Activated CD8-positive, alpha-beta memory T cell treated with anti-CD3 and anti-CD28 coated beads, Interleukin-2, amount 50 U/mL, for 1 hour (primary cell): ENCODE data around the gene BRDT.

Source experiments
- DNase-seq: peaks from one replicate; pipeline ENCODE4 v3.0.0-alpha.2; 2020; ENCODE audit errors: extremely low read depth

BRDT gene

GRCh38 chr1:91949356-91949699 is at the start of gene BRDT:
Gene BRDT (plus strand): TSS chr1:91949401. CDS start chr1:91962755, 13,354 bp downstream.
- no peak for DNase-seq

DNA sequence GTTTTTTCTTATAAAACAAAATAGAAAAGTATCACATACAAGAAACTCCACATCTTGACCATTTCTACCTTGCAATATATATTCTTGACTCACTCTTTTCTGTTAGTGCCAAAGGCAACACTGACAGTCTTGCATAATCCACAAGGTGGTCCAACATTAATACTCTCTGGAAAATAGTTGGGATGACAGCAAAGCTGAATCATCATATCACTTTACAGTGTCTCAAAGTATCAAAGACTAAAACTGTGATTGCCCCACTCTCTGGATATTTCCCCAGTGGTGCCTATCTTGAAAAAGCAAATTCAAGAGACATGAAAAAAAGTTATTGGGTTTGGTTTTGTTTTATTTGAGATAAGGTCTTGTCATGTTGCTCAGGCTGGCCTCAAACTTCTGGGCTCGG is 48.6 kb upstream of the BRDT start:
- DNase-seq: no peak

DNA sequence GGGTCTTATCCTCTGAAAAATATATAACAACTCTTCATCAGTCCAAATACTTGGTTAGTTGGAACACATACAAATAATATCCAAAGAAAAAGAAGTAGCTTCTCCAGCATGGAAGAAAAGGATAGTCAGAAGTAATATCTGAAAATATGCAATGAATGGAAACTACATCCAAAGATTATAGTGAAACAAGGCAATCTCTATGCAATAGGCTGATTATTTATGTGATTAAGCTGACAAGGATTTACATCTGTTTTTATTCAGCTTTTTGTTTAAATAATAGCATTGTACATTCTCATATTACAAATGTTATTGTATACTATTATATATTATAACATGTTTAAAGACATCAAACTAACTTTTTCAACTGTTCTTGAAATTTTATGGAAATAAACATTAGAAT is 48.0 kb upstream of the BRDT start:
- no peak for DNase-seq

- DNase-seq: no peak
Measured at GRCh38 chr1:91912266-91912665, 36.9 kb upstream of the BRDT start.

- DNase-seq: no peak
Measured at GRCh38 chr1:91913018-91913417, 36.2 kb upstream of the BRDT start.

DNA sequence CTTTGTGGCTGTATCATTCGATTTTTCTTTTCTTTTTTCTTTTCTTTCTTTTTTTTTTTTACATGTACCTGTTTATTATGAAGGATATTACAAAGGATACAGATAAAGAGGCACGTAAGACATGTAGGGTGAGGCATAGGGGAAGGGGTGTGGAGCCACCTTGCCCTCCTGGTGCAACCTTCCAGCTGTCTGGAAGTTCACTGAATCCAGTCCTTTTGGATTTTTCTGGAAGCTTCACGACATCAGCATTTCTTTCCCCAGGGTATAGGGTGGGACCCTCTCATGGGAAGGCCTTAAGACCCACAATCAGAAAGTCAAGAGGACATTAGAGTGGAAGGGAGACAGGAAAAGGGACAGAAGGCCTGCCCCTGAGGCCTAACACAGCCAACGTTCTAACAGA is 33.2 kb upstream of the BRDT start:
- no peak for DNase-seq

GRCh38 chr1:91916811-91917460 is 32.3 kb upstream of the BRDT start:
- no peak for DNase-seq

DNA sequence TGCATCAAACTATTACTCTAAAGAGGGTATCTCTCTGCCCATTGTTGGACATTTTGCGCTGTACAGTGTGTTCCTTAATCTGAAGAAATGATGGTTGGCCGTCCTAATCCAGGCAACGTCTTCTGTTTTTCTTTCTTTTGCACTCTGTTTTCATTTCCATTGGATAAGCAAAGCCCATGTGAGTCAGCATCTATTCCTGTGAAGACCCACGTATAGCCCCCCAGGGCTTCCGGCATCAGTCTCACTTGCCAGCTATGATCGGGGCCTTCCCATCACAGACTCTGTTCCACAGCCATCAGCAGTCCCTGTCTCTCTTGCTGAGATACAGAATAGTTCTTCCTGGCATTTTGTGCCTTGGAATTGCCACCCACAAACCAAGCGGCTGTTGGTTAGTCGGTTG is 29.2 kb upstream of the BRDT start:
- no peak for DNase-seq

DNA sequence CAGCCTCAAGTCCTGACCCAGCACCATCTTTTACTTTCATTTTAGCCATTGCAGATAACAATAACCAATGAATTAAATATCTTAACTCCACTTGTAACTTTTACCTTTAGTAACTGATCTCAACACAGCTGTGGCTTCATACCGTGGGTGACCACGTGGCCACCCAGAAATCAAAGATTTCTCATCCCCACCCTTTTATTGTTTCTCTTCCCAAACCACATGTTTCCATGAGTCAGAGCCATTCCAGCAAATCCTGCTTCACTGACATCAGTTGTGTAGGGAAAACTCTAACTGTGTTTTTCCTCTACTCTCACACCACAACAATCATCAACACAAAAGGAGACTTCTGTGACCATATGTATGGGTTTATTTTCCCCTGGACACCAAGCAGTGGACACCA is 25.1 kb upstream of the BRDT start:
- DNase-seq: no peak

DNA sequence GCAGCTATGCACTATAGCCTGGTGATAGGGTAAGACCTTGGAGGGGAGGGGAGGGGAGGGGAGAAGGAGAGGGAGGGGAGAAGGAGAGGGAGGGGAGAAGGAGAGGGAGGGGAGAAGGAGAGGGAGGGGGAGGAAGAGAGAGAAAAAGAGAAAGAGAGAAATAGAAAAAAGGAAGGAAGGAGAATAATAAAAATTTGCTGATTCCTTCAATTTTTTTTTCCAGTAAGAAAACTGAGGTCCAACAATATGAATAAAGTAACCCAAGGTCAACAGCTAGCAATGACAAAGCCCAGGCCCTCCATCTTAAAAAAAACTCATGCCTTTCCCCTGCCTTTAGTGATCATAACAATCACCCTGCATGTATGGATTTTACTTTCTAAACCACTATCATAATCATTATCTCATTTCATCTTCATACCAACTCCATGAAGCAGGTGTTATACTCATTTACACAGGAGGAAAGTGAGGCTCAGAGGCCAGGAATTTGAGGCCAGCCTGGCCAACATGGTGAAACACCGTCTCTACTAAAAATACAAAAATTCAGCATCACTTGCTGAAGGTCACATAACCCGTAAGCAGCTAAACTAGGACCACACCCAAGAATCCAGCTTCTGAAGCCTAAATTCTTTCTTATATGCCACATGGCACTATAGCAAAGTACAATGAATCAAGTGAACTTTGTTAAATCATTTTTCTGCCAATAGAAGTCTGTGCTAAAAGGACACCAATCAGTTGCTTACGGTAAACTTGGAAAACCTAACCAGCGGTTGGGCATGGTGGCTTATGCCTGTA is 23.4 kb upstream of the BRDT start:
- no peak for DNase-seq

DNA sequence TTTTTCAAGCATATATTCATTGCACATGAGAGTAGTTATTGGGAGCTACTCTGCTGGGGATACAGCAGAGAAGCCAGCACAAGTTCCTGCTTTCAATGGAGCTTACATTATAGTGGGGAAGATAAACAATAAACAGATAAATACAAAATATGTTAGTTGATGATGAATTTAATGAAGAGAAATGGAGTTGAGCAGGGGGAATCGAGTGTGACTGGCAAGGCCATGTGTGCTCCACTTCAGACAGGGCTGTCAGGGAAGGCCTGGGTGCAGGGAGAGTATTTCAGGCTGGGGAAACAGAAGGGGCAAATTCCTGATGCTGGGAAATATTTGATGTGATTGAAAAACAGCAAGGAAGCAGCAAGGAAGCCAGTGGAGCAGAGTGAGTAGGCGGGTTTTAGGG is 21.2 kb upstream of the BRDT start:
- no peak for DNase-seq

DNA sequence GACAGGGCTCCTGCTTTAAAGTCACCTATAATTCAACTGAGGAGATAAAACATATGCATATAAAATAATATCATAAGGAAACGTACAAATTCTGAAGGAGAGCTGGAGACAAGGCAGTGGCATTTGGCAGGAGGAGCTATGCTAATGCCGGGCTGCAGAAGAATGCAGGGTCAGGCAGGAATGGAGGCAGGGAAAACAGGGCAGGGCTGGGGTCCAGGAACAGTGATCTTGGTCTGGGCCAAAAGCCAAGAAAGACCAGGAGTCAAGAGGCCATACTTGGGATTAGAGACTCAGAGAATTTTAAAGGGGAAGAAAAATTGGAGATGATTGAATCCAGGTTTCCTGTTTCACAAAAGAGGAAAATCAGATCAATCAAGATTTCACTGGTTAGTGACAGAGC is 20.0 kb upstream of the BRDT start:
- no peak for DNase-seq

- no peak for DNase-seq
Measured at GRCh38 chr1:91937613-91938012, 11.6 kb upstream of the BRDT start.

DNA sequence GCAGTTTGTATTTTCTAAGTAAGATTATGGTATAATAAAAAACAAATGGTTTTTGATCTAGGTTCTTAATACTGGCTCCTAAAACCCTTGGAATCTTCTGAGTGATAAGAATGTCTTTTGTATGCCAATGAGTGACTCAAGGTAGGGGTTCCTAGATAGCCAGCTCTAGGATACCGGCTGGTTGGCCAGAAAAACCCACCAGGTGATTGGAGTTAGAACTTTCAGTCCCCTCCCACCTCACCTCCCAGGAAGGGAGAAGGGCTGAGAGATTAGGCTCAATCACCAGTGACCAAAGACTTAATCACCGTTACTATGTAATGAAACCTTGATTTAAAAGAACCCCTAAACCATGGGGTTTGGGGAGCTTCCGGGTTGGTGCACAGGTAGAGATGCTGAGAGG is 8.7 kb upstream of the BRDT start:
- DNase-seq: no peak

- DNase-seq: no peak
Measured at GRCh38 chr1:91944087-91944486, 5.1 kb upstream of the BRDT start.

DNA sequence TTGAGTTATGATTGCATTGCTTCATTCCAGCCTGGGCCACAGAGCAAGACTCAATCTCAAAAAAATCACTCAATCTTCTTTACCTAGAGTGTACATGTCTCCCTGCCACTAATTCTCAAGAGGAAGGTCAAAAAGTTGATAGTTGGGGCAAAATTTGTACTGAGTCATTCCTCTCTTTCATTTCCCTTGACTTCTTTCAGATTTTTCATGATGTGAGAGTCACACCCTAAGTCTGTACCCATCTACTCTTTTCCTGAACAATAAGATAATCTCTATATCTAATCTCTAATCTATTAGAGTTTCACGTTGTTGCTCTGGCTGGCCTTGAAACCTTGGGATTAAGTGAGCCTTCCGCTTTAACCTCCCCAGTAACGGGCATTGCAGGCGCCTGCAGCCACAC is 1.1 kb upstream of the BRDT start:
- no peak for DNase-seq

- no peak for DNase-seq
Measured at GRCh38 chr1:91948501-91949355, 473 bp upstream of the BRDT start.

GRCh38 chr1:91952187-91952586 is 3.0 kb downstream of the BRDT start:
- DNase-seq: no peak

DNA sequence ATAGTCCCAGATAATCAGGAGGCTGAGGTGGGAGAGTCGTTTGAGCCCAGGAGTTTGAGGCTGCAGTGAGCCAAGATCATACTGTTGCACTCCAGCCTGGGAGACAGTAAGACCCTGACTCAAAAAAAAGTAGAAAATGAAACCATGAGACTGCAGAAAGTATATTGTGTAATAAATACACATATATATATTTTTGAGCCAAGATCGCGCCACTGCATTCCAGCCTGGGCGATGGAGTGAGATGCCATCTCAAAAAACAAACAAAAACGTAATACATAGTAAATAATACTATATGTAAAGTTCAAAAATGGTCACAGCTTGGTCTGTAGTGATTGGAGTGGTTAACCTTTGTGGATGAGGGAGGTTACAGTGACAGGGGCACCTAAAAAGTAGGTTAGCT is 9.7 kb downstream of the BRDT start:
- DNase-seq: no peak

- DNase-seq: no peak
Measured at GRCh38 chr1:91968334-91968733, 19.1 kb downstream of the BRDT start.

- no peak for DNase-seq
Measured at GRCh38 chr1:91979383-91979782, 30.2 kb downstream of the BRDT start.

- no peak for DNase-seq
Measured at GRCh38 chr1:91980663-91981062, 31.5 kb downstream of the BRDT start.
